Measurements from ENCODE around the gene ACP7. TPM values are rescaled to one million over a fixed set of nuclear protein-coding genes. Genes with fewer than 3 reads are reported as not detected.
"Not testable (repeated sequence)": the region's sequence is repeated elsewhere in the genome, so short reads cannot be mapped to it uniquely, and the experiment has no call there.

ACP7 gene
- total RNA-seq, 1 experiment from 2014 or later, result 0.15 TPM

- peaks cover 74 to 87% of the 10 kb centered on the region in 2 experiments for H3K4me1 Mint-ChIP-seq
- Histone ChIP-seq H3K56ac (ENCODE audit: insufficient read length, low read depth, low read length) (no peak overlapping the region), H4K91ac (ENCODE audit: insufficient read length, low read depth, low read length) (no peak overlapping the region), H2BK15ac (ENCODE audit: low read depth, low read length) (no peak overlapping the region), H2BK5ac (ENCODE audit: insufficient read length, low read length) (no peak overlapping the region), H3K79me1 (ENCODE audit: insufficient read depth, low read depth, low read length, poor library complexity, severe bottlenecking) (no peaks in the 10 kb centered on the region), H4K20me1 (ENCODE audit: control insufficient read depth, insufficient read depth, insufficient read length) (peaks cover 2% of the 10 kb centered on the region), H2BK20ac (ENCODE audit: low read depth, low read length, poor library complexity, severe bottlenecking) (no peak overlapping the region), H3K4me1 (ENCODE audit: insufficient read depth, low read length) (peaks cover 38% of the 10 kb centered on the region), H2BK12ac (ENCODE audit: insufficient read length, low read depth, low read length) (no peak overlapping the region), H3K4me2 (ENCODE audit: insufficient read depth, insufficient read length, low read length) (no peak overlapping the region), H3K18ac (ENCODE audit: insufficient read length, low read depth, low read length) (no peak overlapping the region), H3K9ac (ENCODE audit: extremely low read depth, insufficient read length, low read length) (no peak overlapping the region), H3K23ac (ENCODE audit: insufficient read length, low read depth, low read length) (no peak overlapping the region), H4K8ac (replicated peaks; ENCODE audit: insufficient read length, low read depth, low read length) (no peak overlapping the region), H2AK5ac (ENCODE audit: insufficient read length, low read length) (no peak overlapping the region), H2BK120ac (ENCODE audit: low read depth, low read length, poor library complexity, severe bottlenecking) (no peak overlapping the region), H3T11ph (ENCODE audit: low read length) (no peak overlapping the region), H3K23me2 (ENCODE audit: insufficient read length, low read depth, low read length, poor library complexity, severe bottlenecking) (no peaks in the 10 kb centered on the region), H3K79me2 (ENCODE audit: insufficient read depth, low read length) (peaks cover 12% of the 10 kb centered on the region; the same call in 1 of the 2 replicates), H2AFZ (ENCODE audit: low read length) (no peak overlapping the region), H3K4ac (ENCODE audit: low read depth, low read length) (no peak overlapping the region), H4K5ac (ENCODE audit: insufficient read length, low read depth, low read length) (no peak overlapping the region), H3K14ac (ENCODE audit: insufficient read depth, low read length) (no peak overlapping the region; the same call in 1 of the 2 replicates), H3K9me3 (ENCODE audit: control insufficient read depth, low read depth, low read length) (no peaks in the 10 kb centered on the region), H3K27me3 (ENCODE audit: insufficient read depth, low read length) (no peaks in the 10 kb centered on the region), H3K27ac (ENCODE audit: insufficient read length, low read depth, low read length) (no peak overlapping the region)
- H3K27ac Mint-ChIP-seq, result peak overlapping the region in 2 of 3 experiments; percentile 7 to 20; a peak in 1 of 7 replicates
- no CpG with 5 or more reads among the region's 5 CpGs for WGBS (ENCODE audit: extremely low coverage, insufficient read length, low lambda C conversion rate)
- TF ChIP-seq CTCF (conservative IDR thresholded peaks at IDR 0.05), result no peak
- no peak for DNase-seq
- peaks cover 0 to 2% of the 10 kb centered on the region in 2 experiments; a peak in 1 of 5 replicates for H3K9me3 Mint-ChIP-seq
- 0 out of 7 replicates have a peak, but pooled peaks cover 0 to 4% (median 0%) of the 10 kb centered on the region in 3 experiments for H3K36me3 Mint-ChIP-seq (ENCODE audit: insufficient read depth in 1 of 3, low read depth in 3 of 3)
- H3K4me3 Mint-ChIP-seq, result no peak overlapping the region
- H3K27me3 Mint-ChIP-seq (ENCODE audit: low read depth), result no peaks in the 10 kb centered on the region
Observed at GRCh38 chr19:39142630-39143029, 58.5 kb downstream of the ACP7 start.

GRCh38 chr19:39143757-39144289 lies 59.7 kb downstream of the ACP7 start:
- H3K18ac ChIP-seq (ENCODE audit: insufficient read length, low read depth, low read length); H3T11ph ChIP-seq (ENCODE audit: low read length); H3K27me3 Mint-ChIP-seq (ENCODE audit: low read depth); H4K20me1 ChIP-seq (ENCODE audit: control insufficient read depth, insufficient read depth, insufficient read length); H2BK12ac ChIP-seq (ENCODE audit: insufficient read length, low read depth, low read length); H2AFZ ChIP-seq (ENCODE audit: low read length); H3K27ac ChIP-seq (ENCODE audit: insufficient read length, low read depth, low read length); H4K8ac ChIP-seq (replicated peaks; ENCODE audit: insufficient read length, low read depth, low read length); H3K23ac ChIP-seq (ENCODE audit: insufficient read length, low read depth, low read length); H4K91ac ChIP-seq (ENCODE audit: insufficient read length, low read depth, low read length); H3K23me2 ChIP-seq (ENCODE audit: insufficient read length, low read depth, low read length, poor library complexity, severe bottlenecking); H3K79me2 ChIP-seq (ENCODE audit: insufficient read depth, low read length); H2BK120ac ChIP-seq (ENCODE audit: low read depth, low read length, poor library complexity, severe bottlenecking); H3K4ac ChIP-seq (ENCODE audit: low read depth, low read length); H2AK5ac ChIP-seq (ENCODE audit: insufficient read length, low read length); H3K4me2 ChIP-seq (ENCODE audit: insufficient read depth, insufficient read length, low read length); H2BK15ac ChIP-seq (ENCODE audit: low read depth, low read length); H2BK5ac ChIP-seq (ENCODE audit: insufficient read length, low read length); H3K36me3 Mint-ChIP-seq (ENCODE audit: insufficient read depth in 1 of 3, low read depth in 3 of 3); H3K27me3 ChIP-seq (ENCODE audit: insufficient read depth, low read length); H3K9me3 ChIP-seq (ENCODE audit: control insufficient read depth, low read depth, low read length); H3K79me1 ChIP-seq (ENCODE audit: insufficient read depth, low read depth, low read length, poor library complexity, severe bottlenecking); H4K5ac ChIP-seq (ENCODE audit: insufficient read length, low read depth, low read length); H3K4me3 Mint-ChIP-seq; H2BK20ac ChIP-seq (ENCODE audit: low read depth, low read length, poor library complexity, severe bottlenecking); H3K9ac ChIP-seq (ENCODE audit: extremely low read depth, insufficient read length, low read length); H3K56ac ChIP-seq (ENCODE audit: insufficient read length, low read depth, low read length); DNase-seq; H3K9me3 Mint-ChIP-seq: not testable (repeated sequence)
- Mint-ChIP-seq H3K4me1 (peaks cover 69 to 83% of the 10 kb centered on the region in 2 experiments), H3K27ac (peak overlapping the region in 2 of 3 experiments; percentile 86 to 89; a peak in 2 of 7 replicates)
- Histone ChIP-seq H3K14ac (ENCODE audit: insufficient read depth, low read length) (peak overlapping the region; percentile 70), H3K4me1 (ENCODE audit: insufficient read depth, low read length) (peaks cover 31% of the 10 kb centered on the region)
- no CpG with 5 or more reads among the region's 5 CpGs for WGBS (ENCODE audit: extremely low coverage, insufficient read length, low lambda C conversion rate)

Measured in H9 (cell line).